Adipocyte (in vitro differentiated cells): ENCODE results near the gene POLR2E.
A peak's percentile ranks its signal among the peaks of the same experiment; 100 is the strongest.
"Not testable (repeated sequence)": the region's sequence is repeated elsewhere in the genome, so short reads cannot be mapped to it uniquely, and the experiment has no call there.

Experiments
- DNase-seq: peaks from one replicate; pipeline ENCODE4 v3.0.0-alpha.2; 2015; ENCODE audit warnings: low read depth
- H3K27me3 ChIP-seq: replicated peaks from 2 replicates; pipeline ENCODE4 v1.7.0; 2013; ENCODE audit warnings: mild to moderate bottlenecking, low read length, moderate library complexity; ENCODE audit not compliant: control insufficient read depth, insufficient read depth
- H3K36me3 ChIP-seq: 2 replicates; pipeline ENCODE4 v1.7.0; 2013; ENCODE audit warnings: low read length, mild to moderate bottlenecking, moderate library complexity; ENCODE audit not compliant: control insufficient read depth, insufficient read depth, severe bottlenecking
- H3K4me1 ChIP-seq: 2 replicates; pipeline ENCODE4 v1.7.0; 2013; ENCODE audit warnings: mild to moderate bottlenecking, low read length, moderate library complexity; ENCODE audit not compliant: control insufficient read depth, insufficient read depth
- H3K4me3 ChIP-seq: 2 replicates; pipeline ENCODE4 v1.7.0; 2013; ENCODE audit warnings: mild to moderate bottlenecking, low read length, moderate library complexity
- H3K9ac ChIP-seq: 2 replicates; pipeline ENCODE4 v1.7.0; 2013; ENCODE audit warnings: mild to moderate bottlenecking, low read length, moderate library complexity
- H3K9me3 ChIP-seq: 2 replicates; pipeline ENCODE4 v1.7.0; 2013; ENCODE audit warnings: mild to moderate bottlenecking, low read length, moderate library complexity; ENCODE audit not compliant: control insufficient read depth

Gene POLR2E

DNA sequence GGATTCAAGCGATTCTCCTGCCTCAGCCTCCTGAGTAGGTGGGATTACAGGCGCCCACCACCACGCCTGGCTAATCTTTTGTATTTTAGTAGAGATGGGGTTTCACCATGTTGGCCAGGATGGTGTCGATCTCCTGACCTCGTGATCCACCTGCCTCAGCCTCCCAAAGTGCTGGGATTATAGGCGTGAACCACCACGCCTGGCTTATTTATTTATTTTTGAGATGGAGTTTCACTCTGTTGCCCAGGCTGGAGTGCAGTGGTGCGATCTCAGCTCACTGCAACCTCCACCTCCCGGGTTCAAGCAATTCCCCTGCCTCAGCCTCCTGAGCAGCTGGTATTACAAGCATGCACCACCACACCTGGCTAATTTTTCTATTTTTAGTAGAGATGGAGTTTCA is 19.6 kb upstream of the POLR2E start:
- H3K4me1 ChIP-seq, H3K9ac ChIP-seq, H3K9me3 ChIP-seq, H3K27me3 ChIP-seq, DNase-seq, H3K4me3 ChIP-seq: not testable (repeated sequence)
- peaks cover 80% of the 10 kb centered on the region for H3K36me3 ChIP-seq

DNA sequence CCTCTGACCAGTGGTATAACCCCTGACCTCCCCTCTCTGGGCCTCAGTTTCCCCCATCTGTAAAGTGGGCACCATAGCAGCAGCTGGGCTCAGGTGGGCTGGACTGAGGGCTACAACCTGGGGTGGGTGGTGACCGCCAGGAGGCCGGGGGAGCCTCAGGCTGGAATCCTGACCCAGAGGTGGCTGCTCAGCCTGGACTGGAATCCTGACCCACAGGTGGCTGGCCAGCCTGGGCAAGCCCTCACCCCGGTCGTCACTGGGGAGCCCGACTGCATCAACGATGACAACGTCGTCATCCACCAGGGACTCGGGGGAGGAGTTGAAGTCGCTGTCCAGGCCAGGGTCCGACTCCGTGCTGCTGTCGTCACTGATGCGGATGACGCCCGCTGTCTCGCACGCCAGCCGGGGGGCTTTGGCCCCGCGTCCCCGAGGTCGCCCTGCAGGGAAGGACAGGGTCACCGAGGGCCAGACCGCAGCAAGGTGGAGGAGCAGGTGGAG is 18.9 kb upstream of the POLR2E start:
- Histone ChIP-seq H3K9me3 (no peaks in the 10 kb centered on the region), H3K36me3 (peaks cover 76% of the 10 kb centered on the region), H3K9ac (peak overlapping the region; percentile 80), H3K4me1 (peaks cover 7% of the 10 kb centered on the region), H3K27me3 (no peaks in the 10 kb centered on the region), H3K4me3 (no peak overlapping the region)
- no peak for DNase-seq

DNA sequence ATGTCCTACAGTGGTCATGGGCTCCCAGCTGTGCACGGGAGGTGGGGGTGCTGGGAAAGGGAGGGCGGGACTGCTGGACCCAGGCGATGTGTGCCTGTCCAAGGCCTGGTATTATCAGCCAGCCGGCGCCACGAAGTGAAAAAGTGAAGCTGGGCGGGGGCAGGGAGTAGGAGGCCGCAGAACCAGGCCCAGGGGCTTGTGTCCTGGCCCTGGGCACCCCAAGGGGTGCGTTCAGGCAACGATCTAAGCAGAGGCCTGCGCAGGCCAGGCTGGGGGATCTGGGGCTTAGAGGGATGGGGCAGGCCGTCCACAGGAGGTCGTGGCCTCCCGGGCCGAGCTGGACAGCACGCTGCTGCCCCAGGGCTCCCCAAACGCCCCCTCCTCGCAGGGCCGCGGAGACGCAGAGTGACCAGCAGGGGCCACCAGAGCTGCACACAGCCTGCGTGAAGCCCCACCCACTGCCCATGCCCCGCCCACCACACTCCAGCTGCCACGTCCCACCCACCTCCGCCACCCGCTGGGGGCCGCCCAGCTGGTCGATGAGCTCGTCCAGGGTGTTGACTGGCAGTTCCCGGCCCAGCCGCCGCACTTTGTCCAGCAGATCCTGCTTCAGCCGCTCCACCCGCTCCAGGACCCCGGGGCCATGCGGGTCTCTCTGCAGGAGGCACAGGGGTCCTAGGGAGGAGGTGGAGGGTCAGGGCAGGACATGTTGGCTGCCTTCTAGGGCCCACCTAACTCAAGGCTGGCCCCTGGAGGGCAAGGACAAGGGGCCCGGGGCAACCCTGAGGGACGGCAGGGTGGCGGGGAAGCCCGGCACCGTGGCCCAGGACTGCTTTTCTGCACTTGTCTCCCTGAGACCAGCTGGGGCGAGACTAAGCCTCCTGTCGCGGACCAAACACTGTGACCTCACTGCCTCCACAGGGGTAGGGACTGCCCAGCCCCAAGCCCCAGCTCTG is 18.1 kb upstream of the POLR2E start:
- DNase-seq, result peak; percentile 96
- no peak overlapping the region for H3K4me3 ChIP-seq
- no peaks in the 10 kb centered on the region for H3K27me3 ChIP-seq
- H3K36me3 ChIP-seq, result peaks cover 73% of the 10 kb centered on the region
- H3K9me3 ChIP-seq, result no peaks in the 10 kb centered on the region
- H3K9ac ChIP-seq, result peak overlapping the region; percentile 80
- H3K4me1 ChIP-seq, result peaks cover 7% of the 10 kb centered on the region

DNA sequence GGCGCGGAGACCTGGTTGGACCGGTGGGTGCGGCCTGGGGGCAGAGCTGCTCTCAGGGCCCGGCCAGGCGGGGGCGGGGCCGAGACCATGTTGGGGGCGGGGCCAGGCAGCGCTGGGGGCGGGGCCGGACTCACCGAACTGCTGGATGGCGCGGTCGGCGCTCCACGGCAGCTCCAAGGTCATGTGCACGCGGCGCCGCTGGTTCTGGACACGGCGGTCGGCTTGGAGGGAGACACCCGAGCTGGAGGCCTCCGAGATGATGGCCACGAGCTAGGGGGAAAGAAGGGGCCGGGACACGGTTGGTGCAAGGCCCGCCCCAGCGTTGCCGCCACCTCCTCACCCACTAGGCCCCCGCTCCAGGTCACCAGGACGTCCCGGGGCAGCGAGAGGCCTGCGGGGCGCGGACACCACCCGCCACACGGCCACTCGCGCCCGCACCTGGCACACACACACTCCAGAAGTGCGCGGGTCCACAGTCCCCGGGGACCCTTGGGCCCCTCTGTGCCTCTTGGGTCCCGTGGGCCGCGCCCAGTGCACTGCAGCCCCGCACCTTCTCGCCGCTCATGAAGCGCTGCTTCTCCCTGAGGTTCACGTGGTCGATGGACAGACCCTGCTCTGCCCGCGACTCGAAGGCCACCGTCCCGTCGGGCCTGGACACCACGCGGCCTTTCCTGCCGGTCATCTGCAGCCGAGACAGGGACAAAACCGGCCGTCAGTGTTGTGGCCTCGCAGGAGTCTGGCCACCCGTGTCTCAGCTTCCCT is 17.3 kb upstream of the POLR2E start:
- H3K4me1 ChIP-seq, result peaks cover 7% of the 10 kb centered on the region
- H3K9ac ChIP-seq, result no peak overlapping the region
- no peaks in the 10 kb centered on the region for H3K9me3 ChIP-seq
- peaks cover 64% of the 10 kb centered on the region for H3K36me3 ChIP-seq
- no peaks in the 10 kb centered on the region for H3K27me3 ChIP-seq
- peak; percentile 34 for DNase-seq
- no peak overlapping the region for H3K4me3 ChIP-seq

DNA sequence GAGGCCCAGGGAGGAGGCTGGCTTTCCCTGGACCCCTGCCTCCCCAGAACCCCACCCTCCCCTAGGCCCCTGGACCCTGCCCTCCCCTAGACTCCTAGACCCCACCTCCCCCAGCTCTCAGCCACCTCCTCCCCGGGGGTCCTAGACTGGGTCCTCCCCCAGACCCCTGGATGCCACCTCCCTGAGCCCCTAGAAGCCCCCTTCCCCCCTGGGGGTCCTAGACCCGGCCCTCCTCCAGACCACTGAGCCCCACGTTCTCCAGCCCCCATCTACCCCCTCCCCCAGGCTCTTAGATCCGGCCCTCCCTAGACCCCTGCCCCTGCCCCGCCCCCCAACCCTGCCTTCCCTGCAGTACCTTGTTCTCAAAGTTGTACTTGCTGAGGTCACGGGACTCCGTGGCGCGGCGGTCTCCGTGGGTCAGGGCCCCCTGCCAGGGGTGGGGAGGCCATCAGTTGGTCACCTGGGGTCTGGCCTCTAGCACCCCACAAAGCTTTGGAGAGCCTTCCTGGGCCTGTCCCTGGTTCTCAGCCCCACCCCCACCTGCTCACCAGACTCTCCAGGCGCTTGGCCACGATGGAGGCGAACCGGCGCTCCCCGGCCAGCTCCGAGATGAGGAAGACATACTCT is 16.6 kb upstream of the POLR2E start:
- Histone ChIP-seq H3K9ac (no peak overlapping the region), H3K27me3 (no peaks in the 10 kb centered on the region), H3K36me3 (peaks cover 61% of the 10 kb centered on the region), H3K4me1 (peaks cover 7% of the 10 kb centered on the region), H3K9me3 (no peaks in the 10 kb centered on the region), H3K4me3 (no peak overlapping the region)
- no peak for DNase-seq

DNA sequence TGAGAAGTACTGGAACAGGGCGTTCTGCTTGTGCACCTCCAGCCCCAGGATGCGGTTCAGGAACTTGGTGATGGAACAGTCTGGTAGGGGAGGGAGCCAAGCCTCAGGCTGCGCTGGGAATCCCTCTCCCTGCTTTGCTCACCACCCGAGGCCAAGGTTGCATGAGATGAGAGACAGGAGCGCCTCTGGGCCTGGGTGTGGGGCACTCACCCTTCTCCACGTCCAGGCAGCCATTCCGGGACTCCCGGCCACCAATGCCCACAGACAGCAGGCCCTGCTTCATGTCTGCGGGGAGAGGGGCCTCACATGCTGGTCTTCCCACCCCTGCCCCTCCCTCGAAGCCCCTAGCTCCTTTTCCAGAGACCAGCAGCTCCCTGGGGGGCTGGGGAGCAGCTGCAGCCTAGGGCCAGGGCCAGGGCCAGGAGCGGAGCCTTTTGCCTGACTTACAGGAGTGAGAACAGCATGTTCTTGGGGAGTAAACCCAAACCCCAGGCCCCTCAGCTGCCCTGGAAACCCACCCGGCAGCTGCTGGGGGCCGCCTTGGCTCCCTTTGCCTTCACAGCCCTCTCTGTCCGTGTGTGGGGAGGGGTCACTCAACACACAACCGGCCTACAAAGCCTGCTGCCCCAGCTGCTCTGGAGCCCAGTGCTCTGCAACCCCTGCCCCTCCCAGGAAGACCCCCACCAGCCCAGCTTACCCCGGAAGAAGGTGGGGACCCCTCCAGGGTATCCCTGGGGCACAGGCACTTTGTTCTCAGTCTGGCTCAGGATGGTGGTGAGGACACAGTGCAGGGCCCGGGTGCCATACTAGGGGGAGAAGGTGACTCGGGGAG is 15.8 kb upstream of the POLR2E start:
- H3K4me1 ChIP-seq, result peaks cover 12% of the 10 kb centered on the region
- H3K9ac ChIP-seq, result no peak overlapping the region
- H3K27me3 ChIP-seq, result no peaks in the 10 kb centered on the region
- DNase-seq, result no peak
- H3K4me3 ChIP-seq, result no peak overlapping the region
- peaks cover 61% of the 10 kb centered on the region for H3K36me3 ChIP-seq
- H3K9me3 ChIP-seq, result no peaks in the 10 kb centered on the region

DNA sequence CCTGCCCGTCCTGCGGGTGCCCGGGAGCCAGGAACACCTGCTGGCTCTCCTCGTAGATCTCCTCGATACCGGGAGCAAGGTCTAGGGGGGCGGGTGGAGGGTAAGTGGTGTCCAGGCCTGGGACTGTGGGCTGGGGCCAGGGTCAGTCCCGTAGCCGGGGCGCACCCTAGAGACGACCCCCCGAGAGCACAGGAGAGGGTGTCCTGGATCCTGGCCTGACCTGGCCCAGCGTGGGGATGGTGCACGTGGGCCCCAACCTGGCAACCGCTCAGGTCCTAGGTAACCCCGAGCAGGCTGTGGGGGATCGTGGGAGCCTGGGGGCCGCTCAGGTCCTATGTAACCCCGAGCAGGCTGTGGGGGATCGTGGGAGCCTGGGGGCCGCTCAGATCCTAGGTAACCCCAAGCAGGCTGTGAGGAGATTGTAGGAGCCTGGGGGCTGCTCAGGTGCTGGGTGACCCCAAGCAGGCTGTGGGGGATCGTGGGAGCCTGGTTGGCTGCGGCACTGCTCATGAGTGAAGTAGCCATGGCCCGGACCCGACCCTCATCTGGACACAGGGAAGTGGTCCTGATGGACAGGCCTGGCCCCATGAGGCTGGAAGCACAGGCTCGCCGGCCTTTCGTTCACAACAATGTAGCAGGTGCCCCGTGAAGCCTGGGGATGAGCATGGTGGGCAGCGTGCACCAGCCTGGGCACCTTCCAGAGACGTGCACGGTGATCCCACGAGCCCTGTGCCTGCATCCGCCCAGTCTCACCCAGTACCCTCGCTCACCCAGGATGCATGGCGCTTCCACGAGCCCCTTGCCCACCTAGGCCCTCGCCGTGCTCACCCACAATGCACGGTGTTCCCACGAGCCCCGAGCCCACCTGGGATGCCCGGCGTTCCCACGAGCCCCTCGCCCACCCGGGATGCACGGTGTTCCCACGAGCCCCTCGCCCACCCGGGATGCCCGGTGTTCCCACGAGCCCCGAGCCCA is 14.8 kb upstream of the POLR2E start:
- peaks cover 15% of the 10 kb centered on the region for H3K4me1 ChIP-seq
- DNase-seq, result no peak
- H3K27me3 ChIP-seq, result no peaks in the 10 kb centered on the region
- no peak overlapping the region for H3K4me3 ChIP-seq
- H3K9ac ChIP-seq, result no peak overlapping the region
- no peaks in the 10 kb centered on the region for H3K9me3 ChIP-seq
- peaks cover 58% of the 10 kb centered on the region for H3K36me3 ChIP-seq

DNA sequence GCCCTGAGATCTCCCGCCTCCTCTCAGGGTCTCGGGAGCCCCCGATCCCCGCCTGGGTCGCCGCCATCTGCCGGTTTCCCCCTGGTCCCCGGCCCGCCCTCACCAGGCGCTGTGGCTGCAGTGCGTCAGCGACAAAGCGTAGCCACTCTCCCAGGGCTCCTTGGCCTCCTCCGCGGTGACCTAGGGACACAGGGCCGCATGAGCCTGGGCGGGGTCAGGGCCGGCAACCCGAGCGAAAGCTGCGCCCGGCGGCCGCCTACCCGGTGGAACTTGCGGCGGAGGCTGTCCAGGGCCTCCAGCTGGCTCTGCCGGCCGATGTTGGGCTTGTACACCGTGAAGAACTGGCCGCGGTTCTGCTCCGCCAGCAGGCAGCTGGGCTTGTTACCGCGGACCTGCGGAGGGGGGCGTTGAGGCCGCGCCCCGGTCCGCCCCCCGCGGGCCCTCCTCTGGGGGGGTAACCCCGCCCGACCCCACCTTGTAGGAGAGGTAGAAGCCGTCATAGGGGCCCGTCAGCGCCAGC is 13.9 kb upstream of the POLR2E start:
- H3K9ac ChIP-seq, result no peak overlapping the region
- no peaks in the 10 kb centered on the region for H3K9me3 ChIP-seq
- DNase-seq, result no peak
- peaks cover 50% of the 10 kb centered on the region for H3K36me3 ChIP-seq
- H3K27me3 ChIP-seq, result no peaks in the 10 kb centered on the region
- H3K4me1 ChIP-seq, result peaks cover 15% of the 10 kb centered on the region
- no peak overlapping the region for H3K4me3 ChIP-seq

DNA sequence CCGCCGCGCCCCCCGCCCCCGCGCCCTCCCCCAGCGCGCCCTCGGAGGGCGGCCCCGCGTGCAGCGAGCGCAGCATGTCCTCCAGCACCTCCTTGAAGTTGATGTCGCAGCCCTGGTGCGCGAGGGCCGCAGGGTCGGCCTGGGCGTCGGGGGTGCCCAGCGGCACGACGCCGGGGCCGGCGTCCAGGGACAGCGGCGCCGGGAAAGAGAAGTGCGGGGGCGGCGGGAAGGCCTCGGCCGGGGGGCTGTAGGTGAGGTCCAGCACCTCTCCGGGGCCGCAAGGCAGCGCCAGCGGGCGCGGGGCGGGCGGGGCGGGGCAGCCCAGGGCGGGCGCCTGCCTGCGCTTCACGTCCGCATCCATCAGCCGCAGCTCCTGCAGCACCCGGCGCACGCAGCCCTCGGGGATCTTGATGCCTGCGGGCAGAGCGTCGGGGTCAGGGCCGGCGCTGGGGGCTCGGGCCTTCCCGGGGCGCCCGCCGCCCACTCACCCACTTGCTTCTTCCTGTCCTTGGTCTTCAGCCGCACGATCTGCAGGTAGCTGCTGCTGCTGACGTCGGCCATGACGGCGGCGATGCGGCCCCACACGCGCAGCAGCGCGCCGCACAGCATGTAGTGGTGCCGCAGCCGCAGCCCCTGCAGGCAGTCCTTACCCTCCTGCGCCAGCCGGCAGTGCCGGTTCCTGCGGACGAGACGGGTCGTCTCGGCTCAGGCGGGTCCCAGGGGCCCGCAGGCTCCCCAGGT is 13.3 kb upstream of the POLR2E start:
- Histone ChIP-seq H3K9ac (no peak overlapping the region), H3K27me3 (no peaks in the 10 kb centered on the region), H3K4me3 (no peak overlapping the region), H3K36me3 (peaks cover 44% of the 10 kb centered on the region), H3K9me3 (no peaks in the 10 kb centered on the region), H3K4me1 (peaks cover 10% of the 10 kb centered on the region)
- DNase-seq, result no peak
